Measurements from ENCODE around the gene IGF2BP2. TPM values are rescaled to one million over a fixed set of nuclear protein-coding genes. Genes with fewer than 3 reads are reported as not detected.

Gene IGF2BP2
- total RNA-seq, 1 experiment from 2014 or later, result 75.9 TPM

- intact Hi-C loops (cut with micrococcal nuclease; ENCODE audit: unreplicated experiment), result no loop called here
- H3K27me3 ChIP-seq (replicated peaks; ENCODE audit: control insufficient read depth, insufficient read depth, low read length), result no peaks in the 10 kb centered on the region
- no peak for TF ChIP-seq CTCF (IDR thresholded peaks at IDR 0.05; ENCODE audit: insufficient read depth in 1 of 2, low read depth in 1 of 2, low read length in 1 of 2, severe bottlenecking in 1 of 2, unreplicated experiment in 1 of 2)
- no TSS peak for BruUV-seq (replicated peaks)
- peaks cover 2% of the 10 kb centered on the region; the same call in 1 of the 2 replicates for H3K36me3 ChIP-seq (ENCODE audit: control insufficient read depth, insufficient read depth, low read length)
- H3K4me3 ChIP-seq (ENCODE audit: low read depth, low read length), result no peak overlapping the region
- Mint-ChIP-seq H3K4me1 (ENCODE audit: low read depth, unreplicated experiment) (peaks cover 9% of the 10 kb centered on the region), H3K27ac (ENCODE audit: unreplicated experiment) (no peak overlapping the region), H3K4me3 (ENCODE audit: unreplicated experiment) (no peak overlapping the region), H3K27me3 (ENCODE audit: insufficient read depth, unreplicated experiment) (no peaks in the 10 kb centered on the region), H3K36me3 (ENCODE audit: insufficient read depth, unreplicated experiment) (peaks cover 59% of the 10 kb centered on the region), H3K9me3 (ENCODE audit: unreplicated experiment) (no peaks in the 10 kb centered on the region)
- no peak for DNase-seq
- ChIA-PET CTCF (no interaction called here), POLR2A (no interaction called here)
- H3K9me3 ChIP-seq, result no peaks in the 10 kb centered on the region
- peaks cover 13% of the 10 kb centered on the region for H3K4me1 ChIP-seq
These were observed 193.2 kb downstream of the IGF2BP2 start for GRCh38 chr3:185631508-185632206.

GRCh38 chr3:185631108-185631507 lies 193.7 kb downstream of the IGF2BP2 start:
- Mint-ChIP-seq H3K27ac (ENCODE audit: unreplicated experiment) (no peak overlapping the region), H3K36me3 (ENCODE audit: insufficient read depth, unreplicated experiment) (peaks cover 56% of the 10 kb centered on the region)
- BruUV-seq (replicated peaks), result no TSS peak

GRCh38 chr3:185630182-185630622 lies 194.6 kb downstream of the IGF2BP2 start:
- no TSS peak for BruUV-seq (replicated peaks)
- intact Hi-C loops (cut with micrococcal nuclease; ENCODE audit: unreplicated experiment), result no loop called here
- POLR2A ChIA-PET, result interaction anchor here (0.5 to 1.5 kb wide), 3 partner anchors 39 to 984 kb away, joined by 3 to 8 read pairs (median 5); partner anchors contain the start of gene SENP2

More at GRCh38 chr3:185631108-185631507, 193.7 kb downstream of the IGF2BP2 start:
- no peak for DNase-seq
- Histone ChIP-seq H3K4me1 (peaks cover 13% of the 10 kb centered on the region), H3K9me3 (no peaks in the 10 kb centered on the region), H3K4me3 (ENCODE audit: low read depth, low read length) (no peak overlapping the region), H3K36me3 (ENCODE audit: control insufficient read depth, insufficient read depth, low read length) (peaks cover 2% of the 10 kb centered on the region; the same call in 1 of the 2 replicates), H3K27me3 (replicated peaks; ENCODE audit: control insufficient read depth, insufficient read depth, low read length) (no peaks in the 10 kb centered on the region)
- no peak for TF ChIP-seq CTCF (IDR thresholded peaks at IDR 0.05; ENCODE audit: insufficient read depth in 1 of 2, low read depth in 1 of 2, low read length in 1 of 2, severe bottlenecking in 1 of 2, unreplicated experiment in 1 of 2)
- intact Hi-C loops (cut with micrococcal nuclease; ENCODE audit: unreplicated experiment), result no loop called here
- Mint-ChIP-seq H3K9me3 (ENCODE audit: unreplicated experiment) (no peaks in the 10 kb centered on the region), H3K4me1 (ENCODE audit: low read depth, unreplicated experiment) (peaks cover 9% of the 10 kb centered on the region), H3K4me3 (ENCODE audit: unreplicated experiment) (no peak overlapping the region), H3K27me3 (ENCODE audit: insufficient read depth, unreplicated experiment) (no peaks in the 10 kb centered on the region)
- ChIA-PET POLR2A (no interaction called here), CTCF (no interaction called here)

More at GRCh38 chr3:185630182-185630622, 194.6 kb downstream of the IGF2BP2 start:
- Mint-ChIP-seq H3K4me3 (ENCODE audit: unreplicated experiment) (peak overlapping the region; percentile 62), H3K9me3 (ENCODE audit: unreplicated experiment) (no peaks in the 10 kb centered on the region), H3K4me1 (ENCODE audit: low read depth, unreplicated experiment) (peaks cover 9% of the 10 kb centered on the region), H3K27ac (ENCODE audit: unreplicated experiment) (peak overlapping the region; percentile 95), H3K36me3 (ENCODE audit: insufficient read depth, unreplicated experiment) (peaks cover 55% of the 10 kb centered on the region), H3K27me3 (ENCODE audit: insufficient read depth, unreplicated experiment) (no peaks in the 10 kb centered on the region)
- peaks cover 2% of the 10 kb centered on the region; the same call in 1 of the 2 replicates for H3K36me3 ChIP-seq (ENCODE audit: control insufficient read depth, insufficient read depth, low read length)
- H3K4me3 ChIP-seq (ENCODE audit: low read depth, low read length), result no peak overlapping the region
- H3K27me3 ChIP-seq (replicated peaks; ENCODE audit: control insufficient read depth, insufficient read depth, low read length), result no peaks in the 10 kb centered on the region
- TF ChIP-seq CTCF (IDR thresholded peaks at IDR 0.05; ENCODE audit: insufficient read depth in 1 of 2, low read depth in 1 of 2, low read length in 1 of 2, severe bottlenecking in 1 of 2, unreplicated experiment in 1 of 2), result no peak
- CTCF ChIA-PET, result interaction anchor here (0.5 to 1.5 kb wide), 3 partner anchors 30 to 76 kb away, joined by 3 to 12 read pairs (median 5); partner anchors contain the start of gene SENP2
- peaks cover 13% of the 10 kb centered on the region for H3K4me1 ChIP-seq
- peak; percentile 55 to 66 for DNase-seq
- H3K9me3 ChIP-seq, result no peaks in the 10 kb centered on the region
